ENCODE results near the gene ASPA. TPM values are rescaled to one million over a fixed set of nuclear protein-coding genes. Genes with fewer than 3 reads are reported as not detected.

Gene ASPA
- total RNA-seq, 4 donors from 2014 or later, result 0.50 to 2.1 (median 0.78) TPM

- DNase-seq, result no peak
- Histone ChIP-seq H3K27me3 (no peaks in the 10 kb centered on the region), H3K4me3 (replicated peaks in 1 of 3) (no peak overlapping the region), H3K9me3 (no peaks in the 10 kb centered on the region), H3K27ac (no peak overlapping the region), H3K4me1 (no peaks in the 10 kb centered on the region), H3K36me3 (no peaks in the 10 kb centered on the region)
- TF ChIP-seq POLR2A (IDR thresholded peaks at IDR 0.05) (no peak), CTCF (IDR thresholded peaks at IDR 0.05) (no peak)
- 85 to 88% methylated on average over 8 of the region's 8 CpGs for WGBS, 2 donors
- intact Hi-C loops (cut with DNase I), result loop anchor here (10.0 kb wide), 1 partner anchor 59 kb away; no protein-coding TSS in a partner anchor
These were observed 9.8 kb downstream of the ASPA start for GRCh38 chr17:3485481-3486068.

- 79 to 83% methylated on average over 7 of the region's 7 CpGs for WGBS, 2 donors
- H3K27me3 ChIP-seq, result no peaks in the 10 kb centered on the region
- intact Hi-C loops (cut with DNase I), result no loop called here
- no peak for DNase-seq
- no peak overlapping the region for H3K4me3 ChIP-seq (replicated peaks in 1 of 3)
- no peaks in the 10 kb centered on the region for H3K36me3 ChIP-seq
- TF ChIP-seq CTCF (IDR thresholded peaks at IDR 0.05) (no peak), POLR2A (IDR thresholded peaks at IDR 0.05) (no peak)
- H3K4me1 ChIP-seq, result no peaks in the 10 kb centered on the region
- H3K27ac ChIP-seq, result no peak overlapping the region
- H3K9me3 ChIP-seq, result no peaks in the 10 kb centered on the region
These were observed 21.3 kb downstream of the ASPA start for GRCh38 chr17:3497101-3497500.

GRCh38 chr17:3501344-3501743, 25.5 kb downstream of the ASPA start:
- no peak overlapping the region for H3K4me3 ChIP-seq (replicated peaks in 1 of 3)
- no peak overlapping the region for H3K27ac ChIP-seq
- intact Hi-C loops (cut with DNase I), result no loop called here
- H3K4me1 ChIP-seq, result no peaks in the 10 kb centered on the region
- no peaks in the 10 kb centered on the region for H3K36me3 ChIP-seq
- WGBS, 2 donors, result 67 to 70% methylated on average over 5 of the region's 5 CpGs
- no peaks in the 10 kb centered on the region for H3K27me3 ChIP-seq
- no peaks in the 10 kb centered on the region for H3K9me3 ChIP-seq
- TF ChIP-seq CTCF (IDR thresholded peaks at IDR 0.05) (no peak), POLR2A (IDR thresholded peaks at IDR 0.05) (no peak)
- DNase-seq, result no peak

GRCh38 chr17:3502466-3502865, 26.7 kb downstream of the ASPA start:
- Histone ChIP-seq H3K27me3 (no peaks in the 10 kb centered on the region), H3K4me3 (replicated peaks in 1 of 3) (no peak overlapping the region), H3K36me3 (no peaks in the 10 kb centered on the region), H3K27ac (no peak overlapping the region), H3K4me1 (no peaks in the 10 kb centered on the region), H3K9me3 (no peaks in the 10 kb centered on the region)
- TF ChIP-seq POLR2A (IDR thresholded peaks at IDR 0.05) (no peak), CTCF (IDR thresholded peaks at IDR 0.05) (no peak)
- no peak for DNase-seq
- intact Hi-C loops (cut with DNase I), result no loop called here
- WGBS, 2 donors, result 75 to 76% methylated on average over 5 of the region's 5 CpGs

- no peak overlapping the region for H3K27ac ChIP-seq
- H3K4me3 ChIP-seq (replicated peaks in 1 of 3), result no peak overlapping the region
- H3K36me3 ChIP-seq, result no peaks in the 10 kb centered on the region
- no peak for DNase-seq
- intact Hi-C loops (cut with DNase I), result no loop called here
- H3K4me1 ChIP-seq, result no peaks in the 10 kb centered on the region
- no peak for TF ChIP-seq POLR2A (IDR thresholded peaks at IDR 0.05)
- TF ChIP-seq CTCF (IDR thresholded peaks at IDR 0.05), result no peak
- H3K9me3 ChIP-seq, result no peaks in the 10 kb centered on the region
- WGBS, 2 donors, result 63 to 79% methylated on average over 1 of the region's 1 CpG
- no peaks in the 10 kb centered on the region for H3K27me3 ChIP-seq
These were observed 27.5 kb downstream of the ASPA start for GRCh38 chr17:3503285-3503684.
